Activated CD4-positive, alpha-beta T cell treated with anti-CD3 and anti-CD28 coated beads, Interleukin-2, amount 50 U/mL, for 4 hours (primary cell): Measurements from ENCODE around the gene NDE1.
"Not testable (repeated sequence)": the region's sequence is repeated elsewhere in the genome, so short reads cannot be mapped to it uniquely, and the experiment has no call there.

Experiments
- DNase-seq, 2 experiments: peaks; one replicate each; pipeline ENCODE4 v3.0.0-alpha.2; 2020

Gene NDE1, protein sequence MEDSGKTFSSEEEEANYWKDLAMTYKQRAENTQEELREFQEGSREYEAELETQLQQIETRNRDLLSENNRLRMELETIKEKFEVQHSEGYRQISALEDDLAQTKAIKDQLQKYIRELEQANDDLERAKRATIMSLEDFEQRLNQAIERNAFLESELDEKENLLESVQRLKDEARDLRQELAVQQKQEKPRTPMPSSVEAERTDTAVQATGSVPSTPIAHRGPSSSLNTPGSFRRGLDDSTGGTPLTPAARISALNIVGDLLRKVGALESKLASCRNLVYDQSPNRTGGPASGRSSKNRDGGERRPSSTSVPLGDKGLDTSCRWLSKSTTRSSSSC

DNA sequence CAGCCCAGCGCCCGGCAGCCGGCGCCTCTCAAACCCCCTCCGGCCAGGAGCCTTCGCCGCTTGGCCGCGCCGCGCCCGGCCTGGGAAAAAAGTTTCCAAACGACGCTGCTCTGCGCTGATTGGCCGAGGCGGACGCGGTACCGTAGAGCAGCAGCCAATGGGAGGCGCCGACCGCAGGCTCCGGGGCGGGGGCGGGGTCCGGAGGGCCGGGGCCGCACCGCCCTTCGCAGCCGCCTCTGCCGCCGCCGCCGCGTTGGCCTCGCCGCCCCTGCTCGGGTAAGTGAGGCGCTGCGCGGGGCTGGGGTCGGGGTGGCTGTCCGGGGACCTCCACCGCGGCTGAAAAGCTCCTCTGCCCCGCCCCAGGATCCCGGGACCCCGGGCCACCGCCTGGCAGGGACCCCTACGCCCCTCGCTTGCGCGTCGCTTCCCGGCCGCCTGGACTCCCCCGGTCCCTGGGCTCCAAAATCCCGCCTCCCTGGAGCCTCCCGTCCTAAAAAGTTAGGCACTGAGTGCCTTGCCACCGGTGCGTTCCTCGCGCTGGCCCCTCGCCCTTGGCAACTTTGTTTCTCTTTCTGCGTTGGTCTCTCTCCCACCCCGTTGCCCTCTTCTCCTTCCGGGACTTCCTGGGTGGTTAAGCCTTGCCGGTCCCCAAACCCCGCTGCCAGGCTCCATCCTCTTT is at the start of gene NDE1:
Gene NDE1, plus strand, starts transcription at position 227 of the 679 bp plus-strand sequence. CDS start 14,534 bp downstream, outside the sequence.
- peak; percentile 75 to 77 for DNase-seq

- DNase-seq, result no peak
These were observed 48.7 kb upstream of the NDE1 start for GRCh38 chr16:15601212-15601879.

DNA sequence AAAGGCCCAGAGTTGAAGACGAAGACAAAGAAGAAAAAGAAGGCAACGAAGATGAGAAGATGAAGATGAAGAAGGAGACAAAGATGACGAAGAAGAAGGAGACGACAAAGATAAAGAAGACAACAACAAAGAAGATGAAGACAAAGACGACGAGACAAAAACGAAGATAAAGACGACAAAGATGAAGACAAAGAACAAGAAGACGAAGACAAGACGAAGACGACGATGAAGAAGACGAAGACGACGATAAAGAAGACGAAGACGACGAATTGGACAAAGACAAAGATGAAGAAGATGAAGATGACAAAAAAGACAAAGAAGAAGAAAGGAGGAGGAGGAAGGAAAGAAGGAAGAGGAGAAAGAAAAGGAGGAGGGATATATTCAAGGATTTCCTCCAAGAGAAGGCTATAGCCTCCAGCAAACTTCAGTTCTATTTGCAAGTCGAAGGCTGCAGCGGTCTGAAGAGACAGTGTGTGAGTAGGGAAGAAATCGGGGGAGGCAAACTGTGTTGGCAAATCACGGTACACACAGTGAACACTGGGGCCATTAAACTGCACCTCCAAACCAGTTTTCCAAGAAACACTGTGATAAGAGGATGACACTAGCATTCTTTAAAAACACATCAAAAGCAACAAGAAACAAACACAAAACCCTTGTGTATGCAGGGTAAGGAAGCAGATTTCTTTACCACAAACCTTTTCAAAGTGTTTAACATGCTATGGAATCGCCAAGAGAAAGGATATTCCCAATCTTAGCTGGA is 47.6 kb upstream of the NDE1 start:
- no peak for DNase-seq

- no peak for DNase-seq
These were observed 45.3 kb upstream of the NDE1 start for GRCh38 chr16:15604460-15605440.

DNA sequence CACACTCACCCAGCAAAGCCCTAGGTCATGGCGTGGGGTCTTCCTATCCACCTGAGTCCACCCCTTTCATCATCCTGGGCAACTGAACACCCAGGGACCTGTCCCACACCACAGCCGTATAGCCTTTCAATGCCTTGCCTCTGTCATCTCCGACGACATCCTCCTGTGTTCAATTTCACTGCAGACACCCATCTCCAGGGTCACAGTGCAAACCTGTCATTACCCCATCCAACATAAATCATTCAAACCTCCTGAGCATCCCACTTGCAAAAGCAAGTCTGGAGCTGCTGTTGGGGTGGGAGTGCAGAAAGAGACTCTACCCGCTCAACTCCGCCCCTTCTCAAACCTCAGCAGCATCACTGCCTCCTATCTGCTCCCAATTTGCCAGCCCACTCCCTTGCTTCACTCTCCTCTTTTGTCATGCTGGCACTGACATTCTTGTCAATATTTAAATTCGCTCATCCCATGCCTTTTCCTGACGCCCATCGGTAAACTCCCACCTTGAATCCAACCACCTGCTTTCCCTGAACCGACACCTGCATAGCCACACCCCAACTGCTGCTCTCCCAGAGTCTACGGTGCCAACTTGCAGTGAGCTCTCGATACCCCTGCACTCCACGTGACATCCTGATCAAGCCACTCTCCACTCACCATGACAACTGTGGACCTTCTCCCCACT is 44.1 kb upstream of the NDE1 start:
- DNase-seq, result no peak

- DNase-seq, result no peak
These were observed 43.4 kb upstream of the NDE1 start for GRCh38 chr16:15606518-15607220.

DNA sequence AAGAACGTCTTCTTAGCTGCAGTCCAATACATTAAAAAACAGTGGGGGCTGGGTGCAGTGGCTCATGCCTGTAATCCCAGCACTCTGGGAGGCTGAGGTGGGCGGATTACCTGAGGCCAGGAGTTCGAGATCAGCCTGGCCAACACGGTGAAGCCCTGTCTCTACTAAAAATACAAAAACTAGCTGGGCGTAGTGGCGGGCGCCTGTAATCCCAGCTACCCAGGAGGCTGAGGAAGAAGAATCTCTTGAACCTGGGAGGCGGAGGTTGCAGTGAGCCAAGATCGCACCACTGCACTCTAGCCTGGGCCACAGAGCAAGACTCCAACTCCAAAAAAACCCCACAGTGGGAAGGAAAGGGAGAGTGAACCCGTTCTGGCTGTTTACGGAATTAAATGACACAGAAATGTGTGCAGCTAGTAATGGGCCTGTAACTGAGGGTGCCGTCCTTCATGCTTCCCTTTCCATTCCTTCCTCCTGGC is 42.8 kb upstream of the NDE1 start:
- DNase-seq, result not testable (repeated sequence)

DNA sequence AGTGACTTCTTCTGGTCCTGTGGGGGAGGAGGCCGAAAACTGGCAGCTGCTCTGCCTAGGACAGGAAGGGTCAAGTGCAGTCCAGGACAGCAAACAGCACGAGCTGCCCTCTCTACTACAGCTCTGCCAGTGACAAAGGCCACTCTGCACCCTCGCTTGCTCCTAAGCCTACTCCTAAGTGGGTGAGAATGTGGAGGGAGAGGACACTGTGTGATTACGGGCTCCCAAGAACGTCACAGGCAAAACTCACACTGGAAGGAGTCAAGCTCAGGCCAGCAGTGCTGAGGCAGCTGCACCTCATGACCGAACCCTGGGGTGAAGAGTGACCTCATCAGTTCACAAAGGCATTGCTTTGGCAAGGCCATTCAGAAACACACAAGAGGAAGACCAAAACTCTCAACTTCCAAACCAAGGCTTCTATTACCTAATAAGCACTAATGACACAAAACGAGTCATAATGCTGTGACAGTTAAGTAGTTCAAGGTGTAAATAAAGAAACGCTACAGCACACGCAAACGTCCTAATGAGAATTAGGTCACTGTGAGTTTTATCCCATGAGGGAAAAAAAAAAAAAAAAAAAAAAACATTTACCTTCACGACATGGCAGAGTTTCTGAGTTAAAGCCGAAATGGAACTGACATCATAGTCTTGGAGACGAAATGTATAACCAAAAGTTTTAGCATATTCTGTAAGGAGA is 42.2 kb upstream of the NDE1 start:
- DNase-seq, result no peak

- DNase-seq, result no peak
These were observed 41.4 kb upstream of the NDE1 start for GRCh38 chr16:15608398-15609285.

GRCh38 chr16:15609286-15609649 is 40.8 kb upstream of the NDE1 start:
- DNase-seq, result no peak

DNA sequence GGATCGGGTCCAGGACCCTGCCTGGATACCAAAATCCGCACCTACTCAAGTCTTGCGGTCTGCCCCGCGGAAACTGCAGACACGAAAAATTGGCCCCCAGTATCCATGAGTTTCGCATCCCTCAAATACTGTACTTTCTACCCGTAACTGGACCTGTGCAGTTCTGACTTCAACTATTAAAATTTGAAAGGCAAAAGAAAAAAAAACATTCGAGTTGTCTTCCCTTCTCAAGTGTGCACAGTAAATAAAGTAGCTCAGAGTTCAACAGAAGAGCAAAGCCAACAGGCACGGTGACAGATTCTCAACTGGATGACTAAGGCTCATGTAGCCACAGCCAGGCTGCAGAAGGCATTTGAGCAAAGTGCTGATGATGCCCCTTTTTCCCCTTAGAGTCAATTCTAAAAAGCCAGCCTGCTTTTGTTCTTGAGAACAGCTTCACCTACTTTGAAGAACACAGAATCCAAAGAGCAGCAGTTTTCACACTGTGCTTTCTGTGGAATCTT is 39.6 kb upstream of the NDE1 start:
- no peak for DNase-seq

GRCh38 chr16:15611610-15612009 is 38.4 kb upstream of the NDE1 start:
- DNase-seq, result no peak

GRCh38 chr16:15613676-15614075 is 36.4 kb upstream of the NDE1 start:
- DNase-seq, result no peak

DNA sequence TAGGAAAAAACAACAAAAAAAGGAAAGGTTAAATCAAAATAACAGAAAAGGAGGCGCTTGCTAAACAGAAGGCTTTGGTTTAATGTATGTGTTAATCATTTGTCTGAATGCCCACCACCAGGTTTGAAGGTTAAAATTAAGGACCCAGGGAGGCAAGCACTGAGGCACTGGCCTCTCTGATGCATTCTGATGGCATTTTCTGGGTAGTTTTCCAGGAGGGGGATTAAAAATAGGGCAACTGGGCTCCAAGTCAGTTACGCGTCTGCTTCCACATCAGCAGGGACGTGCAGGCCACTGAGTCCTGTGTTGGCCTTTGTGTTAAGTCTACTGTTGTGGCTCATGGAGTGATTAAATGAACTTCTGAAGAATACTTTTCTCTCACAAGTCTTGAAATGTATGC is 34.0 kb upstream of the NDE1 start:
- DNase-seq, result no peak

DNA sequence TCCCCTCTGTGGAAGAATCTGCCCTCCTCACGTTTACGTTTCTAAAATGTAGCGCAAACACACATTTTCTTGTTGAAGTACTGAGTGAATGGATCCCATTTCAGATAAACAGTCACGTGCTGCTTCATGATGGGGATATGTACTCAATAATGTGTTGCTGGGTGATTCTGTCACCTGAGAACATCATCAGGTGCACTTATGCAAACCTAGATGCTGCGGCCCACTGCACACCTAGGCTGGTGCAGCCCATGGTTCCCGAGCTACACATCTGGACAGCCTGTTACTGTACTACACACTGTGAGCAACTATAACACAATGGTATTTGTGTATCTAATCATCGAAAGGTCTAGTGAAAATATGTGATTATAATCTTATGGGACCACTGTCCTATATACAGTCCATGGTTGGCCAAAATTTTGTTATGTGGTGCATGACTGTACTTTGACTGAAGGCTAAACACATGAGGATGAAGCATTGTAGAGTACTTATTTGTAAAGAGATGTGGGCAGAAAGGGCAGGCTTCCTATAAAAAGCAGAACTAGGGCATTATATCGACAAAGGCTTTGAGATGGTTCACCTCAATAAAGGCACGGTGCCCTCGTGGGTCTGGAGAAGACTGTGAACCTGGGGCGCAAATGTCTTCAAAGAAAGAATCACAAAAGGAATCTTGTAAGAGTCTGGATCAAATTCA is 33.4 kb upstream of the NDE1 start:
- DNase-seq, result no peak

DNA sequence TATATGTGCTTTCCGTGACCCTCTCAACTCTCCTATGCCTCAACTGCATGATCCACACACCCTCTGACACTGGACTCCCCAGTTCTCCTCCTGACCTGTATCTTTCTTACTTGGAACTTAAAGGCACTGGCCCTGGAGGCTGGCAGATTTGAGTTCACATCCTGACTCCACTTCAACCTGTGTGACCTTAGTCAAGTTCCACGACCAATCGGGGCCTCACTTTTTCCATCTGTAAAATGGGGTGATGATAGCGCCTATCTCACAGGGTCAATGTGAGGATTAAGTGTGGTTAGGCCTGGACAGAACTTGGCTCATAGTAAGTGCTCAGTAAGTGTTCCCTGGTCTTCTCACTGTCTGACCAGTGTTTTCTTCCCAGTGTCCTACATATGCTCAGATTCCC is 32.1 kb upstream of the NDE1 start:
- DNase-seq, result no peak

DNA sequence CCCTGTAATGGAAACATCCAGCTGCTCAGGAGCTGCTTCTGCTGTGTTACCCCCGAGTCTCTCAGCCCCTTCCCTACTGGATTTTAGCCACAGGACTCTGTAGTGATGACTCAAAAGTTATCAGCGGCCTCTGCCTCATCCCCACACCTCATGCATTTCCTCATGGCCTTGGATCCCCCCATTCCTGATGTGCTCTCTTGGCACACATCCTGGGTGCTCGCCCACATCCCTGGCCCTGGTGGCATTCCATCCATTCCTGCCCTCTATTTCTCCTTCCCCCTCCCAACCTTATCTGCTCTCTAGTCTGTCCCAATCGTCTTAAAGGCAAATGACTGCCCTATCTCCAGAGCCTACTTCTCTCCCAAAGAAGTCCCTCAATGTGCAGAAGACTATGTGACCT is 31.7 kb upstream of the NDE1 start:
- DNase-seq, result no peak

DNA sequence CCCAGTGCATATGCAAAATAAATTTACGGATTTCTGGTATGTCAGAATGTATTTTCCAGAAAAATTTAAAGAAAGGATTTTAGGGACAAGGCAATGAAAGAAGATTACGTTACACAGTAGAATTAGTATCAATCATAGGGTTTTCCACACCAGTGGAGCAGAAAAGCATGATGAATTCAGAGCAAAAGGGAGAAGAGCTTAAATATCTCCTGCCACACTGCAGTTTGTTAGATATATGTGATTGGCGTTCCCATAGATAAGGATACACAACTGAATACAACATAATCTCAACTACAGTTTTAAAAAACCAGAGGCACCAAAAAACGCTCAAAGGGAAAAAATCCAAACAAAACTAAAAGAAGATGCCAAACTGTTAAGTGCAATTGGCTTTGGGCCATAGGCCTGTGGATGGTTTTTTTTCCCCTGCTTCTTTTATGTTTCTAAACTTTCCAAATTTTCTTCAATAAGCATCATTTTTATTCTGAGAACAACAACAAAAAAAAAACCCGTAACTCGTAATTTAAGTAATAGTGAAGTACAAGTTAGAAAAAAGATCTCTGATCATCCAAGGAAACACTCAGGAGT is 29.3 kb upstream of the NDE1 start:
- DNase-seq, result no peak
